ENCODE results near the gene SGK1. TPM values are rescaled to one million over a fixed set of nuclear protein-coding genes. Genes with fewer than 3 reads are reported as not detected.
"Not testable (repeated sequence)": the region's sequence is repeated elsewhere in the genome, so short reads cannot be mapped to it uniquely, and the experiment has no call there.

The SGK1 gene
- total RNA-seq, 1 donor from 2014 or later: 79.2 TPM

DNA sequence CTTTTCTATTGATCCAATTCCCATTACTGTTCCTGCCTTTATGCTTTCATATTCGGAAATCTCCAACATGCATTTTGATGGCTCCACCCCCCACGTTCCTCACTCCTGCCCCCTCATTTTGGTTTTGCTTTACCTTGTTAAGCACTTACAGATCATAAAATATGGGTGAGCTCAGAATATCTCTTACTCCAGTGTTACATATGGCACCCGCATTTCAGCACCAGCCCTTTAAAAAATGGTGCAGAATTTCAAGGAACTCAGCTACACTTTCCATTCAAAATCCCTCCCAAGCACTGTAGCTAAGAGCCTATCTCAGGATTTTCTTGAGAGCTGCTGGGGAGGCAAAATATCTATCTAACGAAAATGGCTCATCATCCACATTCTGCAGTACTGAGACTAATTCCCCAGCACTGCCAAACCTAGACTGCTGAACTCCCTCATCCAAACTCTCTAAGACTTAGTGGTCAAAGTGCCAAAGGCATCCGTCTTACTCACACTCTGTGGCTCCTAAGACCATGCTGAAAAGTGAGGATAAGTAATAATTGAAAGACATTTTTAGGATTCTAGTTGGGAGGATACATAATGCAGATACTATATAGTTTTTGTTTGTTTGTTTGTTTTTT, 7.8 kb downstream of the SGK1 start:
- no peak for DNase-seq (ENCODE audit: low spot score)
- intact Hi-C loops (cut with DNase I): no loop called here

DNA sequence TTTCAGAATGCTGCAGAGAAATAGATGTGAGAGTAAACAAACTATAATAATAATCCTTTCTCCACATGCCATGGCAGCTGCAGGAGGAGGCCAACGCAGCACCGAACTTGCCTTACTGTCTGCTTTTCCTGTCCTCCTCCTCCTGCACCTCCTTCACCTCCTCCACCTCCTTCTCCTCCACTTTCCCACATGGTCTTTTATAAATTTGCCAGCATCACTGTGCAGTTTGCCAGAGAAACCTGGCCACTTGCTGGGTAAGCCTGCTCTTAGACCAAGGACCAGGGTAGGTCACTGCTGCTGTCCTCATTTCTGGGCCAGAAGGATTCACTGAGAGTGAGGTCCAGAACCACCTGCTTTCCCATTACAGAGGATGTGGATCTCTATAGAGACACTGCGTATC, 8.7 kb downstream of the SGK1 start:
- no peak for DNase-seq (ENCODE audit: low spot score)
- intact Hi-C loops (cut with DNase I): no loop called here

DNA sequence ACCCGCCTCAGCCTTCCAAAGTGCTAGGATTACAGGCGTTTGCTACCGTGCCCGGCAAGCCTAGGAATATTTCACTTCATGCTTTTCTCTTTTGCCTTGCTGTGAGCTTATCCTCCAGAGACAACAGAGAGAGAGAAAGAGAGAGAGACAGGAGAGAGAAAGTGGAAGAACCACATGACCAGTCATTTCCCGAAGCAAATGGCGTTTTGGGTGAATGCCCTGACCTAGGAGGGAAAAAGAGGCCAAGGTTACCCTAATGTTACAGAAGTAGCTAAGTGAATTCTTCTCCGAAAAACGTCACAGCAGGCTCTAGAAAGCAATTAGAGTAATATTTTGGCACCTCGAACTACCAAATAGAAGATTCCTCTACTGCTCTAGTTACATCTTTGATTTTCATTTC, 9.1 kb downstream of the SGK1 start:
- no peak for DNase-seq (ENCODE audit: low spot score)
- intact Hi-C loops (cut with DNase I): no loop called here

DNA sequence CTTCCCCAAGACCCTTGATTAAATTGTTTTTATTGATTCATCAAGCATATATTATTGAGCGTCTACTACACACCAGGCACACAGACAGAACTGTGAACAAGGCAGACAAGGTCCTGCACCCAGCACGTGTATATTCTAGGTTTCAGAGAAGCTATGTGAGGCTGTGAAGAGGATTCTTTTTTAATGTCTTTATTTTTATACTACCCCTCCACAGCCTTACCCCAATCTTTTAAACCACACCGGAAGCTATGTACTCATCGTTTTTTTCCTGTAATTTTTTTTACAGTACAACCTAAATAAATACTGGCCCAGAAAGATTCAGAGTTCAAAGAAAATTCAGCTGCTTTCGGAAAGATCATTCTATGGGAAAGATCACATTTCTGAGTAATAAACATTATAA, 10.0 kb downstream of the SGK1 start:
- DNase-seq (ENCODE audit: low spot score): no peak
- intact Hi-C loops (cut with DNase I): no loop called here

- intact Hi-C loops (cut with DNase I): no loop called here
- no peak for DNase-seq (ENCODE audit: low spot score)
These were observed 10.8 kb downstream of the SGK1 start for GRCh38 chr6:134307075-134307474.

GRCh38 chr6:134304381-134304780, 13.5 kb downstream of the SGK1 start:
- intact Hi-C loops (cut with DNase I); DNase-seq (ENCODE audit: low spot score): not testable (repeated sequence)

GRCh38 chr6:134303891-134304290, 14.0 kb downstream of the SGK1 start:
- intact Hi-C loops (cut with DNase I): no loop called here
- no peak for DNase-seq (ENCODE audit: low spot score)

DNA sequence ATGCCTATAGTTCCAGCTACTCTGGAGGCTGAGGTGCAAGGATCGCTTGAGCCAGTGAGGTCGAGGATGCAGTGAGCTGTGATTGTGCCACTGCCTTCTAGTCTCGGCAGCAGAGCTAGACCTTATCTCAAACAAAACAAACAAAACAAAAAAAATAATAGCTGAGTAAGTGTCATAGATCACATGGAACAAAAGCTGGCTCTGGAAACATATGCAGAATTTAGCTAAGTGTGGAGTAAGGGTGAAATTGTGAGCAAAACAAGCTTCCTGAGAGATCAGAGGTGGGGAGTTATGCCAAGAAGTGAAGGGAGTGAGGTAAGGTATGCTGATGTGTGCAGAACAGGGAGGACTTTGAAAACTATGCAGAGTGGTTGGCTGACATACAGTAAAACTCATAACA, 18.7 kb downstream of the SGK1 start:
- intact Hi-C loops (cut with DNase I): no loop called here
- no peak for DNase-seq (ENCODE audit: low spot score)

GRCh38 chr6:134296762-134297161, 21.1 kb downstream of the SGK1 start:
- intact Hi-C loops (cut with DNase I): no loop called here
- no peak for DNase-seq (ENCODE audit: low spot score)

DNA sequence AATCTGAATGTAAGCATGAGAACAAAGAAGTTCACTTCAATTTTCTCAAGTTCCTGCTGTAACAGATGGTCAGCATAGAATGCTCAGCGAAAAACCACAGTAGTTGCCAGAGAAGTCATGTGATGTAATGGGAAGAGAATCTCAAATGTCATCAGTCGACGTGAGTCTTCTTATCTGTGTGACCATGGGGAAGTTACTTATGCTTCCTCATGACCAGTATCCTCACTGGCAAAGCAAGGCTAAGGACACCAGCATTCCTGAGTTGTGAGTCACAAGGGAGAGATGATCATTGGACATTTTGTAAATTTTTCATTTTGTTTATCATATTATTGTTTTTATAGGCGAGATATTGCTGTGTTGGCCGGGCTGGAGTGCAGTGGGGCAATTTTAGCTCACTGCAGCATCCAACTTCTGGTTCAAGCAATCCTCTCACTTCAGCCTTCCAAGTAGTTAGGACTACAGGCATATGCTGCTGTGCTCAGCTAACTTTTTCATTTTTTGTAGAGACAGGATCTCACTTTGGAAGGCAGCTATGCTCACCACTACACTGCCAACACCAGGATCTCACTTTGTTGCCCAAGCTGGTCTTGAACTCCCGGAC, 21.9 kb downstream of the SGK1 start:
- DNase-seq (ENCODE audit: low spot score): no peak
- intact Hi-C loops (cut with DNase I): no loop called here

DNA sequence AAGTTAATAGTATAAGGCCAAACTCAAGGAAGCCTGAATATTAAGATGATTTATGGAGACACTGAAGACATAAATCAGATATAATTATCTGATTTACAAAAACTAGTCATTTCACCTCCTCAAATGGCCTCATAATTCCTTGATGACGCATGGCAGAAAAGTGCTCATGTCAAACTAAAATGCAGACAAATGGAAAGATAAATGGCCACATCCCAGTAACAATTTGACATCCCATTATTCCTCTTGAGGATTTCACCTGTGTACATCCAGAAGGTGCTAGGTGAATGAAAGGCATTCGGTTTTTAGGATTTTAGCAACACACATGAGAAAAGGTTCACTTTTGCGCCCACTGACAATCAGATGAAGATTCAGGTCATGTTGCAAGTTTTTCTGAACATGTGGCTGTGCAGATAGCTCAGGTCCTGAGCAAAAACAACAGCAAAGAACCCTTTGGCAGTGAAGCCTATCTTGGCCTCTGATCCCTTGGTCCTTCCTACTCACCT, 24.2 kb downstream of the SGK1 start:
- DNase-seq (ENCODE audit: low spot score): no peak
- intact Hi-C loops (cut with DNase I): no loop called here

GRCh38 chr6:134291156-134291555, 26.8 kb downstream of the SGK1 start:
- intact Hi-C loops (cut with DNase I): no loop called here
- no peak for DNase-seq (ENCODE audit: low spot score)

DNA sequence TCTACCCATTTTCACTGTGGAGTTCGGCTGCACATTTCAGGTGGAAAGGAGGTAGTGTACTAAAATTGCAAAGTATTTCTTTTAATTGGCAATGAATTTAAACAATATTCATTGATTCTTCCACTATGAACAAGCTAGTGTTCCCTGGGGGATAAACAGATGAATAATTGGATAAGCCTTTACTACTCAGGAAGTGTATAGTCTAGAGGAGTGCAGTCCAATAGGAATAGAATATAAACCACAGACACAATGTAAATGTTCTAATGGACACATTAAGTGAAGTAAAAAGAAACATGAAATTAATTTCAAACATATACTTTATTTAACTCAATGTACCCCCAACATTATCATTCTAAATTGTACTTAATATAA, 28.7 kb downstream of the SGK1 start:
- intact Hi-C loops (cut with DNase I): no loop called here
- no peak for DNase-seq (ENCODE audit: low spot score)

DNA sequence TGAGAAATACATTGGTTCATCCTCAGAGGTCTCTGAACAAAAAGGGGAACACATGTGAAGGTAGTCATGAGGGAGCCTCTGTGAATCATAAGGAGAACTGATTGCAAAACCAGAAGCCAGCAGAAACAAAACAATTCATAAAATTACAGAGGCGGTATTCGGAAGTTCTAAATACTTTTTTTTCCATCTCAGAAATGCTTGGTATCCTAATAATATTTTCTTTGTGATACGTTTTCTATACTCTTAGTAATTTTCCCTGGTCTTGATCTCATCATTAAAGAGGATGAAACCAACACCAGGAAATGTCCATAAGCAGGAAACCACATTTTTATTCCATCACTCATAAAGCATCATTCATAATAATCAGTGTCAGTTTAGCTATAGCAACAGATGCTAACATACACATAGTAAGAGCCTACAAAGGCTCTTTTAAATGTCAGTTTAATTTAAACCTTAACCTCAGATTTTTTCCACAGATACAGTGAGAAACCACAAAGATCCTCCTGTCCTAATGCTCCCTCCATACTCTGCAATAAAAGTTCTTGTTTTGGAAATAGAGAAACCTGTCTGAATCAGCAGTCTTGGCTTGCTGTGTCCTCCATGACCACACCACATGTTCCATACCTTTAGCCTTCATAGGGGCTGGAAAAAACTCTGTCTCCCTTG, 29.2 kb downstream of the SGK1 start:
- intact Hi-C loops (cut with DNase I): no loop called here
- no peak for DNase-seq (ENCODE audit: low spot score)

- no peak for DNase-seq (ENCODE audit: low spot score)
- intact Hi-C loops (cut with DNase I): no loop called here
These were observed 29.9 kb downstream of the SGK1 start for GRCh38 chr6:134287859-134288537.

DNA sequence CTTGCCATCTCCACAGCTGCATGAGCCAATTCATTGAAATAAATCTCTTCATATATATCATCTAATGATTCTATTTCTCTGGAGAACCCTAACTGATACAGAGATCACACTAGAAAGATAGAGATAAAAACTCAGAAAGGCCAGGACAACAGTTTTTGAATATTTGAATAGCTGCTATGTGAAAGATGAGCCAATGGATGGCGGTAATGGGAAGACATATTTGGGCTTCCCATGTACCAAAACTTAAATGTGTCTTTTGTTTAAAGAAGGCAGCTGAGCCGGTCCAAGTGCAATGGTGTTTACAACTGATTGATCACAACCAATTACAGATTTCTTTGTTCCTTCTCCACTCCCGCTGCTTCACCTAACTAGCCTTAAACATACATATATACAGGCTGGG, 35.1 kb downstream of the SGK1 start:
- DNase-seq (ENCODE audit: low spot score): no peak
- intact Hi-C loops (cut with DNase I): no loop called here

- no peak for DNase-seq (ENCODE audit: low spot score)
- intact Hi-C loops (cut with DNase I): no loop called here
These were observed 36.5 kb downstream of the SGK1 start for GRCh38 chr6:134281388-134281787.

DNA sequence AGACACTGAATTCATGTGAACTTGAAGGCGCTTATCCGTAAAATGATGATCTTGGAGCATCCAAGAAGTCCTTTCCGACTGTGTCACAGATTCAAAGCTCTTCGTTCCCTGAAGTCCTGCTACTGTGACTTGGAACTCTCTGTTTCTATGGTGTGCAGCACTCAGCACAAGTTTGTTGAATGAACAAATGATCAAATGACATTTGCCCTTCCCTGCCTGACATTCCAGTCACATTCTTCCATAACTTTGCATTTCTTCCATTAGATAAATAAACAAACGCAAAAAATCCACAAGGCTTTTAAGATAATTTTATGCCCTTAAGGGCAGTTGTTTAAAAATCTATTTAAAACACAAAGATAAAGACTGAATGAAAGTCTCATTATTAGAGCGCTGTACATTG, 39.9 kb downstream of the SGK1 start:
- no peak for DNase-seq (ENCODE audit: low spot score)
- intact Hi-C loops (cut with DNase I): no loop called here

DNA sequence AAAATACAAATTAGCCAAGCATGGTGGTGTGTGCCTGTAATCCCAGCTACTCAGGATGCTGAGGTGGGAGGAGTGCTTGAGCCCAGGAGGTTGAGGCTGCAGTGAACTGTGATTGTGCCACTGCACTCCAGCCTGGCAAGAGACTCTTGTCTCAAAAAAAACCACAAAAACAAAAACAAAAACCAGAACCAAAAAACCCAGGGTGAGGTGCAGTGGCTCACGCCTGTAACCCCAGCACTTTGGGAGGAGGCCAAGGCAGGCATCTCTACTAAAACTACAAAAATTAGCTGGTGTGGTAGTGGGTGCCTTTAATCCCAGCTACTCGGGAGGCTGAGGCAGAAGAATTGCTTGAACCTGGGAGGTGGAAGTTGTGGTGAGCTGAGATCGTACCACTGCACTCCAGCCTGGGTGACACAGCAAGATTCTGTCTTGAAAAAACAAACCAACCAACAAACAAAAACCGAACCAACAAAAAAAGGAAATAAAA, 41.0 kb downstream of the SGK1 start:
- DNase-seq (ENCODE audit: low spot score); intact Hi-C loops (cut with DNase I): not testable (repeated sequence)

- DNase-seq (ENCODE audit: low spot score): no peak
- intact Hi-C loops (cut with DNase I): no loop called here
These were observed 45.5 kb downstream of the SGK1 start for GRCh38 chr6:134272374-134272773.

Data from cardiac septum (tissue), 1 donor.